Smooth muscle cell of the brain vasculature (primary cell): ENCODE data around the gene SOX13.

Source experiments
- DNase-seq: peaks from one replicate; pipeline ENCODE4 v3.0.0-alpha.2; 2012; ENCODE audit warnings: low read depth, low spot score

Gene SOX13

GRCh38 chr1:204106825-204107224 lies 33.9 kb downstream of the SOX13 start:
- DNase-seq = no peak

- no peak for DNase-seq
Measured at GRCh38 chr1:204107892-204108291, 35.0 kb downstream of the SOX13 start.

GRCh38 chr1:204108312-204109141 lies 35.6 kb downstream of the SOX13 start:
- no peak for DNase-seq

- DNase-seq = no peak
Measured at GRCh38 chr1:204110894-204111633, 38.1 kb downstream of the SOX13 start.

- DNase-seq = no peak
Measured at GRCh38 chr1:204112876-204113730, 40.2 kb downstream of the SOX13 start.

GRCh38 chr1:204113896-204114295 lies 41.0 kb downstream of the SOX13 start:
- DNase-seq = no peak

- DNase-seq = no peak
Measured at GRCh38 chr1:204114606-204115005, 41.7 kb downstream of the SOX13 start.

GRCh38 chr1:204115116-204115515 lies 42.2 kb downstream of the SOX13 start:
- no peak for DNase-seq

- DNase-seq = no peak
Measured at GRCh38 chr1:204116539-204116938, 43.6 kb downstream of the SOX13 start.

- DNase-seq = no peak
Measured at GRCh38 chr1:204121840-204122555, 49.1 kb downstream of the SOX13 start.

GRCh38 chr1:204123376-204123775 lies 50.5 kb downstream of the SOX13 start:
- no peak for DNase-seq

- DNase-seq = no peak
Measured at GRCh38 chr1:204124639-204125038, 51.7 kb downstream of the SOX13 start.

- DNase-seq = no peak
Measured at GRCh38 chr1:204125759-204126351, 52.9 kb downstream of the SOX13 start.

GRCh38 chr1:204126386-204126785 lies 53.5 kb downstream of the SOX13 start:
- no peak for DNase-seq

- no peak for DNase-seq
Measured at GRCh38 chr1:204126956-204127355, 54.0 kb downstream of the SOX13 start.

- peak; percentile 43 for DNase-seq
Measured at GRCh38 chr1:204127597-204128242, 54.8 kb downstream of the SOX13 start.

- no peak for DNase-seq
Measured at GRCh38 chr1:204128464-204128963, 55.6 kb downstream of the SOX13 start.

- DNase-seq = peak; percentile 24
Measured at GRCh38 chr1:204128964-204129896, 56.3 kb downstream of the SOX13 start.

- DNase-seq = no peak
Measured at GRCh38 chr1:204130178-204130577, 57.3 kb downstream of the SOX13 start.
